GM10266 (cell line): ENCODE data around the gene PATE2.

Experiments
- DNase-seq: peaks from one replicate; pipeline ENCODE4 v3.0.0; 2012; ENCODE audit errors: extremely low spot score
- TF ChIP-seq, protein P1 (sequence below): IDR thresholded peaks from 2 replicates; pipeline ENCODE4 v1.5.1; 2012; ENCODE audit warnings: mild to moderate bottlenecking, low read depth; ENCODE audit not compliant: control insufficient read depth, insufficient read depth; ENCODE audit errors: missing control alignments

Gene PATE2

DNA sequence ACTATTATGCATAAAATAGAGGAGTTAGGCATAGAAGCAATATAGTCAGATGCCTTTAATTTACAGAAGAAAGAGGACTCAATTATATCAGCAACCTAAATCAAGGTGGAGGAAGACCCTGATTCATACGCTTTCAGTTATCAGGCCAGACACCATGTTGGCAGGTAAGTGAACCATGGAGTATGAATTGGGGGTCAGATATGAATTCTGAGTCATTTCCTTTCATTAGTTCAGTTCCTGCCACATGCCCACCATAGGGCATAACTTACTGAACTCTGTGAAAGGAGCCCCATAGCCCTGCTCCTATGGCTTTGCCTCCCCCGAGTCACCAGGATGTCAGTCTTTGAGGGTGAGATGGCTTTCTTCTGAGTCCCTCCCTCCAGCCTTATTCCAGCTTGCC, 15.1 kb downstream of the PATE2 start:
- TF ChIP-seq, protein P1, sequence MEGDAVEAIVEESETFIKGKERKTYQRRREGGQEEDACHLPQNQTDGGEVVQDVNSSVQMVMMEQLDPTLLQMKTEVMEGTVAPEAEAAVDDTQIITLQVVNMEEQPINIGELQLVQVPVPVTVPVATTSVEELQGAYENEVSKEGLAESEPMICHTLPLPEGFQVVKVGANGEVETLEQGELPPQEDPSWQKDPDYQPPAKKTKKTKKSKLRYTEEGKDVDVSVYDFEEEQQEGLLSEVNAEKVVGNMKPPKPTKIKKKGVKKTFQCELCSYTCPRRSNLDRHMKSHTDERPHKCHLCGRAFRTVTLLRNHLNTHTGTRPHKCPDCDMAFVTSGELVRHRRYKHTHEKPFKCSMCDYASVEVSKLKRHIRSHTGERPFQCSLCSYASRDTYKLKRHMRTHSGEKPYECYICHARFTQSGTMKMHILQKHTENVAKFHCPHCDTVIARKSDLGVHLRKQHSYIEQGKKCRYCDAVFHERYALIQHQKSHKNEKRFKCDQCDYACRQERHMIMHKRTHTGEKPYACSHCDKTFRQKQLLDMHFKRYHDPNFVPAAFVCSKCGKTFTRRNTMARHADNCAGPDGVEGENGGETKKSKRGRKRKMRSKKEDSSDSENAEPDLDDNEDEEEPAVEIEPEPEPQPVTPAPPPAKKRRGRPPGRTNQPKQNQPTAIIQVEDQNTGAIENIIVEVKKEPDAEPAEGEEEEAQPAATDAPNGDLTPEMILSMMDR, result no peak
- no peak for DNase-seq

DNA sequence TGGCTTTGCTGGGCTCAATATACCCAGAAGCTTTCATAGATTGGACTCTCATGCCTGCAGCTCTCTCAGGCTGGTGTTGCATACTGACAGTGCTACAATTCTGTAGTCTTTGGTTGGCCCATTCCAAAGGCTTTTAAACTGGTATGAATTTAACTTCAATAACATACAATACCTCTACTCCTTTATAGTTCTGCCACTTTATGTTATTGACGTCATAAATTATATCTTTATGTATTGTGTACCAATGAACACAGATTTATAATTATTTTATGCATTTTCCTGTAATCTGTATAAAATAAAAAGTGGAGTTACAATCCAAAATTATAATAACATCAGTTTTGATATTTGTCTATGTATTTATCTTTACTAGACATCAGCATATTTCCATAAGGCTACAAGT, 16.2 kb downstream of the PATE2 start:
- DNase-seq, result no peak
- TF ChIP-seq, protein P1, result no peak

DNA sequence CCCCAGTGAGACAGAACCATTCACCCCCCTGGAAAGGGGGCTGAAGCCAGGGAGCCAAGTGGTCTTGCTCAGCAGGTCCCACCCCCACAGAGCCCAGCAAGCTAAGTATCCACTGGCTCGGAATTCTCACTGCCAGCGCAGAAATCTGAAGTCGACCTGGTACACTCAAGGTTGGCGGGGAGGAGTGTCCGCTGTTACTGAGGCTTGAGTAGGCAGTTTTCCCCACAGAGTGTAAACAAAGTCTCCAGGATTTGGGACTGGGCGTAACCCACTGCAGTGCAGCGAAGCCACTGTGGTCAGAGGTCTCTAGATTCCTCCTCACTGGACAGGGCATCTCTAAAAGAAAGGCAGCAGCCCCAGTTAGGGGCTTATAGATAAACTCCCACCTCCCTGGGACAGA, 22.6 kb downstream of the PATE2 start:
- TF ChIP-seq, protein P1, result no peak
- DNase-seq, result no peak

DNA sequence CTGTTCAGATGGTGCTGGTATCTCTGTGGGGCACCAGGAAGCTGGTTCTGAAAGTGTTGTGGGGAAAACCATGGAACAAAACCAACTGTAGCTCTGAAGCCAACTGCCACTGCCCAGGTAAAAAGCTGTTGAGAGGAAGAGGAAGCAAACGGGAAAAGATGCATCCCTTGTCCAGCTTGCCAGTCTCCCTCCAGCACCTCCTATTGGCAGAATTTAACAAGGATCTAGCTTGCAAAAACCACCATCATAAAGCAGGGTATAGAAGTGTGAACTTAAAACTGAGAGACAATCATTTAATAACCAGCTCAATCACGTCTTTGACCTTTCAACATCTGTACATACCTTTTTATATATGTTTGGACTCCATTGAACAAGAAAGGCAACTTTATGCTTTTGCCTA, 28.0 kb downstream of the PATE2 start:
- DNase-seq, result no peak
- TF ChIP-seq, protein P1, result no peak

DNA sequence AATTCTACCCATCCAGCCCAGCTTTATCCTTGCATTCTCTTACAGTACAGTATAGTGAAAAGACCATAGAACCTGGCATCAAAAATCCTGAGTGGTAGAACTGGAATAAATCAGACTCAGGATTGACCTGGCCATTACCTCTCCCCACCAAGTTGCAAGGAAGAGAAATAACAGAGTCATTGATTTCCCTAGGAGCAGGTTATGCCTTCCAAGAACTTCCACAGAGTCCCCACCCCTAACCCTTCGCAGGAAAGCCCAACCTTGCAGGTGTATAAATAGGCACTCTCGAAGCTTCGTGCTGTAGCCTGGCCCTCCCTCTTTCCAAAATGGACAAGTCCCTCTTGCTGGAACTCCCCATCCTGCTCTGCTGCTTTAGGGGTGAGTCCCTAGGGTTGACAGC, 32.6 kb downstream of the PATE2 start, which contains the start of gene PATE1:
TSS of gene PATE1 (plus strand) at position 301 of the 400 bp plus-strand sequence. CDS start at position 327, 26 bp downstream.
- DNase-seq, result no peak

DNA sequence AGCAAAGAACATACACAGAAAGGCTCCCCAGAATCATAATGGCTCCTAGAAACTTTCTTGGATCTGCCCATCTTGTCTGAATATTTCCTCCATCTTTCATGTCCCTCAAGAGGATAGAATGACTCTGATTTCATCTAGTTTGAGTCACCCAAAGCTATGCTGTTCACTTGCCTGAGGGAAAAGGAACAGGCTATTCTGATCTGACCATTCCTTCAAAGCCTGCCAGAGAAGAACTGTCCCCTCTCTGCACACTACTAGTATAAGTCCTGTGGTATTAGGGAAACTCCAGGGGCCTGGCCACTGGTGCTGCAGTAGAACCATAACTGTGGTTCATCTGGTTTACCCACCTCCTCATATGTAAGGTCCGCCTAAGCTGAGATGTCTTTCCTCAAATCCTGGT, 34.9 kb downstream of the PATE2 start:
- TF ChIP-seq, protein P1, result no peak

More for the DNA sequence above, 32.6 kb downstream of the PATE2 start, which contains the start of gene PATE1:
- TF ChIP-seq, protein P1, result no peak

DNA sequence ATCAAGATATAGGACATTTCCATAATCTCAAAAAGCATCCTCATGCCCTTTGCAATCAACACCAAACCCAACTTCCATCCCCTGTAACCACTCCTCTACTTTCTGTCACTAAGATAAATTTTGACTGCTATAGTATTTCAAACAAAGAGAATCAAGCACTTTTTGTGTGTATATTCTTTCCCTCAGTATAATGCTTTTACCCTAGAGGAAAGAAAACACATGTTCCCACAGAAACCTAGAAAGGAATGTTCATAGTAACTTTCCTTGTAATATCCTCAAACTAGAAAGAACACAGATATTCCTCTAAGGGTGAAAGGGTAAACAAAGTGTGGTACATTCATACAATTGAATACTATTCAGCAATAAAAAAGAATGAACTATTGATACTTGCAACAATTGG, 38.0 kb downstream of the PATE2 start:
- no peak for DNase-seq
- TF ChIP-seq, protein P1, result no peak

More for the DNA sequence above, 34.9 kb downstream of the PATE2 start:
- DNase-seq, result no peak
